Measurements from ENCODE around the gene TPST2.

GRCh38 chr22:26618455-26618854, 28.5 kb upstream of the TPST2 start:
- TF ChIP-seq SUZ12 (IDR thresholded peaks at IDR 0.05; ENCODE audit: extremely low read depth, insufficient read depth, insufficient read length) (no peak), ZNF274 (IDR thresholded peaks at IDR 0.05; ENCODE audit: low read depth, low read length) (no peak), YY1 (IDR thresholded peaks at IDR 0.05; ENCODE audit: insufficient read depth, insufficient read length) (no peak)
